Keratinocyte (primary cell): ENCODE data around the gene RNF112. TPM values are rescaled to one million over a fixed set of nuclear protein-coding genes. Genes with fewer than 3 reads are reported as not detected.

Source experiments
- DNase-seq: peaks from one replicate; pipeline ENCODE4 v3.0.0-alpha.2; 2011; ENCODE audit warnings: low read depth, missing footprints, low spot score
- FAIRE-seq: peaks from 2 replicates; lab custom pipeline; 2011; peaks lifted over from hg19 to GRCh38; lab: Jason Lieb, UNC
- H2AFZ ChIP-seq: 2 replicates; pipeline ENCODE4 v1.6.0; 2012; ENCODE audit warnings: low read length, control low read depth, inconsistent platforms; ENCODE audit not compliant: control insufficient read depth
- H3K27ac ChIP-seq: 2 replicates; pipeline ENCODE4 v1.5.1; 2011; ENCODE audit warnings: low read length; ENCODE audit not compliant: control insufficient read depth, insufficient read depth
- H3K27me3 ChIP-seq: 3 replicates; pipeline ENCODE4 v1.6.0; 2011; ENCODE audit warnings: low read length; ENCODE audit not compliant: control insufficient read depth, insufficient read depth; ENCODE audit errors: extremely low read depth
- H3K36me3 ChIP-seq, 2 experiments: 2 replicates in 1 of 2; 3 replicates in 1 of 2; pipeline ENCODE4 v1.5.1; 2011; ENCODE audit warnings: low read length in 2 of 2, mild to moderate bottlenecking in 1 of 2; ENCODE audit not compliant: control insufficient read depth in 2 of 2, insufficient read depth in 2 of 2; ENCODE audit errors: extremely low read depth in 1 of 2
- H3K4me1 ChIP-seq: 3 replicates; pipeline ENCODE4 v1.5.1; 2011; ENCODE audit warnings: low read length; ENCODE audit not compliant: control insufficient read depth, insufficient read depth; ENCODE audit errors: extremely low read depth
- H3K4me2 ChIP-seq: 3 replicates; pipeline ENCODE4 v1.6.0; 2011; ENCODE audit warnings: low read depth, low read length; ENCODE audit not compliant: control insufficient read depth, insufficient read depth; ENCODE audit errors: extremely low read depth
- H3K4me3 ChIP-seq, 3 experiments: fragments of 200-600 bp in 1 of 3; sonication (generic) in 1 of 3; 2 replicates in 2 of 3; 3 replicates in 1 of 3; pipeline ENCODE4 v1.5.1; 2011 to 2016; ENCODE audit warnings: low read length in 3 of 3, mild to moderate bottlenecking in 3 of 3, control low read depth in 2 of 3, inconsistent platforms in 1 of 3, low read depth in 1 of 3, mixed read lengths in 1 of 3, mixed run types in 1 of 3, moderate library complexity in 1 of 3; ENCODE audit not compliant: control insufficient read depth in 2 of 3, insufficient read depth in 2 of 3; ENCODE audit errors: extremely low read depth in 1 of 3
- H3K79me2 ChIP-seq: 2 replicates; pipeline ENCODE4 v1.6.0; 2012; ENCODE audit warnings: low read length; ENCODE audit not compliant: control insufficient read depth, insufficient read depth
- H3K9ac ChIP-seq: 3 replicates; pipeline ENCODE4 v1.6.0; 2011; ENCODE audit warnings: low read length; ENCODE audit not compliant: control insufficient read depth, insufficient read depth; ENCODE audit errors: extremely low read depth
- H3K9me1 ChIP-seq: 3 replicates; pipeline ENCODE4 v1.6.0; 2011; ENCODE audit warnings: low read length; ENCODE audit not compliant: control insufficient read depth, insufficient read depth; ENCODE audit errors: extremely low read depth
- H3K9me3 ChIP-seq: 2 replicates; pipeline ENCODE4 v1.5.1; 2012; ENCODE audit warnings: low read depth, low read length; ENCODE audit not compliant: control insufficient read depth
- H4K20me1 ChIP-seq: 3 replicates; pipeline ENCODE4 v1.6.0; 2011; ENCODE audit warnings: low read length; ENCODE audit not compliant: control insufficient read depth, insufficient read depth; ENCODE audit errors: extremely low read depth
- EZH2 ChIP-seq: IDR thresholded peaks from one replicate; pipeline ENCODE4 v1.6.1; 2012; ENCODE audit warnings: inconsistent platforms, mild to moderate bottlenecking, low read length, moderate library complexity
- dilution Hi-C: fragments of 300-500 bp; cut with MboI; formaldehyde crosslinking; loops from one replicate; pipeline ENCODE4 v1.7.0; 2020; ENCODE audit warnings: low sequenced_read_pairs; ENCODE audit not compliant: extremely low pct_ligation_motif_present
- polyA plus RNA-seq, 5 experiments: library from polyadenylated mRNA; depleted of rRNA in 3 of 5; stranded (reverse) in 3 of 5; stranded (forward) in 1 of 5; unstranded in 1 of 5; fragments of >200 nt; gene quantifications; 1 replicate in 1 of 5; 2 replicates in 3 of 5; 3 replicates in 1 of 5; pipeline versions ENCODE4 v1.2.1 to v1.2.3, GENCODE V29; 2011 to 2012; ENCODE audit warnings: missing spikeins in 2 of 5, low read depth in 1 of 5, low replicate concordance in 1 of 5
- TF ChIP-seq, protein P1 (sequence below), 3 experiments: IDR thresholded peaks in 1 of 3; conservative IDR thresholded peaks in 1 of 3; optimal IDR thresholded peaks in 1 of 3; 2 replicates in 2 of 3; 3 replicates in 1 of 3; pipeline versions ENCODE3 to v1.5.1; 2011; ENCODE audit warnings: low read length in 3 of 3, mild to moderate bottlenecking in 3 of 3, moderate library complexity in 2 of 3, control low read depth in 1 of 3, inconsistent platforms in 1 of 3; ENCODE audit not compliant: insufficient read depth in 2 of 3; ENCODE audit errors: extremely low read depth in 1 of 3

Gene RNF112
- polyA plus RNA-seq, 1 donor (not counting 4 experiments of a cell fraction or from before 2014, with no cell fraction given), result 0.05 TPM

DNA sequence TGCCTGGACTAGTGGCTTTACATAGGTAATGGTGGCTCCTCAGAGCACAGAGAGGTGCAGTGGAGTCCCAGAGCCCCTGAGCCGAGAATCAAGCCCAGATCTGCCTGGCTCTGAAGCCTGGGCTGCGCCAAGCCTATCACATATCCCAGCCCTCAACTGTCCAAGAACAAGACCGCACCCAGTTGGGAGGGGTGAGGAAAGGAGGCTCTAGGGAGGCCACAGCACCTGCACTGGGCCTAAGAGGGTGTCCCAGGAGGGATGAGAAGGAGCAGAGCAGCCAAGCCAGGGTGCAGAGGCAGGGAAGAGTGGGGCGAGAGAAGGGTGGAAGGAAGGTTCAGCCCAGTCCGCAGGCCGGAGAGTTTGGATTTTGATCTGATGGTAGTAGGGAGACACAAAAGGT, 941 bp upstream of the RNF112 start:
- Histone ChIP-seq H3K4me1 (peaks cover 14% of the 10 kb centered on the region), H3K27me3 (peaks cover 6% of the 10 kb centered on the region), H3K27ac (no peak overlapping the region), H3K9me1 (peaks cover 2% of the 10 kb centered on the region), H3K9me3 (no peaks in the 10 kb centered on the region), H4K20me1 (no peaks in the 10 kb centered on the region), H3K9ac (no peak overlapping the region), H3K36me3 (no peaks in the 10 kb centered on the region), H2AFZ (no peak overlapping the region), H3K4me3 (peak overlapping the region in 1 of 3 experiments; percentile 31), H3K79me2 (no peaks in the 10 kb centered on the region), H3K4me2 (peak overlapping the region; percentile 55)
- TF ChIP-seq, protein P1, sequence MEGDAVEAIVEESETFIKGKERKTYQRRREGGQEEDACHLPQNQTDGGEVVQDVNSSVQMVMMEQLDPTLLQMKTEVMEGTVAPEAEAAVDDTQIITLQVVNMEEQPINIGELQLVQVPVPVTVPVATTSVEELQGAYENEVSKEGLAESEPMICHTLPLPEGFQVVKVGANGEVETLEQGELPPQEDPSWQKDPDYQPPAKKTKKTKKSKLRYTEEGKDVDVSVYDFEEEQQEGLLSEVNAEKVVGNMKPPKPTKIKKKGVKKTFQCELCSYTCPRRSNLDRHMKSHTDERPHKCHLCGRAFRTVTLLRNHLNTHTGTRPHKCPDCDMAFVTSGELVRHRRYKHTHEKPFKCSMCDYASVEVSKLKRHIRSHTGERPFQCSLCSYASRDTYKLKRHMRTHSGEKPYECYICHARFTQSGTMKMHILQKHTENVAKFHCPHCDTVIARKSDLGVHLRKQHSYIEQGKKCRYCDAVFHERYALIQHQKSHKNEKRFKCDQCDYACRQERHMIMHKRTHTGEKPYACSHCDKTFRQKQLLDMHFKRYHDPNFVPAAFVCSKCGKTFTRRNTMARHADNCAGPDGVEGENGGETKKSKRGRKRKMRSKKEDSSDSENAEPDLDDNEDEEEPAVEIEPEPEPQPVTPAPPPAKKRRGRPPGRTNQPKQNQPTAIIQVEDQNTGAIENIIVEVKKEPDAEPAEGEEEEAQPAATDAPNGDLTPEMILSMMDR (optimal IDR thresholded peaks at IDR 0.05 in 1 of 3, IDR thresholded peaks at IDR 0.05 in 1 of 3, conservative IDR thresholded peaks at IDR 0.05 in 1 of 3; ENCODE audit: extremely low read depth in 1 of 3, insufficient read depth in 2 of 3, low read length in 3 of 3), result no peak
- no peak for TF ChIP-seq EZH2
- dilution Hi-C loops, result no loop called here
- DNase-seq (no peak), FAIRE-seq (no peak)

DNA sequence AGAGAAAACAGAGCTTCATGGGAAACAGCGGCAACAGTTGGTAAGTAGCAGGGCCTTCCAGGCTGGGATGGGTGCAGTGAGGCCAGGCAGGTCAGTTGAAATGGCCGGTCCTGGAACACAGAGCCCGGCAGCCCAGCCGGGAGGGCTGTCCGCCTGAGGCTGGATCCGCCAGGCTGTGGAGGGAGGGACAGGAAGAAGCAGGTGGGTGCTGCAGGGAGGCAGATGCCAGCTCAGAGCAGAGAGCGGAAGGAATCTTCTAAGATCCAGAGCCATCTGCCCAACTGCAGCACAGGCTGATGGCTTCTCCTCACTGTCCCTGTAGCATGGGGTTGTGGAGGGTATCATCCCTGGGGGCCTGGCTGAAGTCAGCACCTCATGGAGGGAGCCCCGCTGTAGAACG, 599 bp downstream of the RNF112 start:
- dilution Hi-C loops, result no loop called here
- TF ChIP-seq, protein P1 (optimal IDR thresholded peaks at IDR 0.05 in 1 of 3, IDR thresholded peaks at IDR 0.05 in 1 of 3, conservative IDR thresholded peaks at IDR 0.05 in 1 of 3; ENCODE audit: extremely low read depth in 1 of 3, insufficient read depth in 2 of 3, low read length in 3 of 3), result no peak
- no peak for TF ChIP-seq EZH2
- Histone ChIP-seq H3K9me1 (peaks cover 2% of the 10 kb centered on the region), H3K4me2 (no peak overlapping the region), H3K9ac (no peak overlapping the region), H3K36me3 (no peaks in the 10 kb centered on the region), H3K9me3 (no peaks in the 10 kb centered on the region), H4K20me1 (no peaks in the 10 kb centered on the region), H3K27ac (no peak overlapping the region), H3K79me2 (no peaks in the 10 kb centered on the region), H3K4me3 (no peak overlapping the region), H3K27me3 (peaks cover 11% of the 10 kb centered on the region), H3K4me1 (peaks cover 14% of the 10 kb centered on the region), H2AFZ (no peak overlapping the region)
- FAIRE-seq, result no peak
- no peak for DNase-seq
